HG03378 (cell line): ENCODE data around the gene LRMDA.

Experiments used
- ATAC-seq: cut with Tn5 transposase; IDR thresholded peaks from one replicate; pipeline ENCODE4 v1.9.1; 2021; ENCODE audit warnings: mild to moderate bottlenecking, moderate library complexity; ENCODE audit not compliant: unreplicated experiment

LRMDA gene

GRCh38 chr10:76168437-76168836 is 737.0 kb downstream of the LRMDA start:
- ATAC-seq: no peak

GRCh38 chr10:76169246-76169645 is 737.8 kb downstream of the LRMDA start:
- ATAC-seq: no peak

DNA sequence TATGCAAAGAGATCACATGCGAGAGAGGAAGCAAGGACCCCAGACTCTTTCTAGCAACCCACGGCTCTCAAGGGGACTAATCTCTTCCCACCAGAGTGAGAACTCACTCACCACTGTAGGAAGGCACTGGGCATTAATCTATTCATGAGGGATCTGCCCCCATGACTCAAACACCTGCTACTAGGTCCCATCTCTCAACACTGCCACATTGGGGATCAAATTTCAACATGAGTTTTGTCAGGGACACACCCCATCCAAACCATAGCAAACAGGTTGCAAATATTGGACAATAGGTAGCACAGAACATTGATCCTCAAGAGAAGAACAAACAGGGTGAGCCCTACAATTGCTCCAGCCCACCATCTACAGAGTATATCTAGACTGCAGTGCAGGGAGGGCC is 740.6 kb downstream of the LRMDA start:
- ATAC-seq: no peak

DNA sequence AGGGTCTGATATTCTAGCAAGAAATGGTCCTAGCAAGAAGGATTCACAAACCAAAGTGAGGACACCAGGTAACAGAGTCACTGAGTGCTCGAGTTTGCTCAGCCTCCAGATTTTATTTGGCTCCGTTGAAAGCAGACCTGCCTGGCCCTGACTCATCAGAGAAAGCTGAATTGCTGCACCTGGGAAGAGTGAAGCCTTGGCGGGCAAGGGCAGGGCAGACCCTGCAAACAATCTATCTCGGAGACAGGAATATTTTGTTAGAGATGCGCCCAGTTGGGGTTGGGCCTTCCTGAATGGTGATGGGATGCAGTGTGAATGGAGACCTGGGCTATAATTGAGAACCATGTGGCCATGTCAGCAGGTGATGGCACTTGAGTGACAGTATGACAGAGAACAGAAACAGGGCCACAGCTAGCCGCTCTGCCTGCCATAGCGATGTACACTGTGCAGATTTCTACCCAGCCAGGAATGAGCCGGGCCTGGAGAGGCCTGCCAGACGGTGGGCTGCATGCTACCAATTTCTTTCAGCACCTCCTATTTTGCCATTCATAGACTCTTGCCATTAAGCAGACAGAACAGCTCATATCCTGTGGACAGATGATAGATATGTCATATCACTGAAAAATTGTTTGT is 744.2 kb downstream of the LRMDA start:
- no peak for ATAC-seq

GRCh38 chr10:76176166-76176550 is 744.7 kb downstream of the LRMDA start:
- ATAC-seq: no peak

GRCh38 chr10:76177936-76178335 is 746.5 kb downstream of the LRMDA start:
- ATAC-seq: no peak

DNA sequence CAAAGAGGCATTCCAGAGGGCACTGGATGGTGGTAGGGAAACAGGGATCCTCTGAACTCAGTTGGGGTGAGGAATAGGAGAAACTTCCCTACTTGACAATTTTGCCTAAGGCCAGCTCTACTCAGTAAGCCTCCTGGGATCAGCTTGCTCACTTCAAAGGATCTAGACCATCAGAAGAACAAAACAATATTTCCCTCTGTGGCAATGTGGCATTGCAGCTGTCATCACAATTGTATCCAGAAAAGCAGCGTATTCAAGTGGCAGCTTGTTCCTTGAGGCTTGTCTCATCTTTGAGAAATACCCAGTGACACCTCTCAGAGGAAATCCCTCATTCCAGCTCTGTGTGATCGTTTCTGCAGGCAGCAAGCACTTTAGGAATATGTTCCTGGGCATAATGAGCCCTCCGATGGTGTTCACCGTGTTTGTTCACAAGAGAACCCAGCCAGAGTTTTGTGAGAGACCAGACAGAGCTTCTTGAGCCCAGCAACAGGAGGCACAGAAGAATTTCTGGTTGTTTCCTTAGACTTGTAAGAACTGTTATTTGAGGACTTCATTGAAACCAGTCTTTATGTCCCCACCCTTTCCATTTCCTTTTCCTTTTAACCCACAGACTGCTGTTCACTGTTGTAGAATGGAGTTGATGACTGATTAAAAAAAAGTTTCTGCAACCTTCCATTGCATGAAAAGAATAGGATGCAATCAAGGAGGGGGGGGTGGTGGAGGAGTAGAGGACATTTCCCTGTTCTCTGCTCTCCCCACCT is 747.3 kb downstream of the LRMDA start:
- no peak for ATAC-seq

- ATAC-seq: no peak
Observed at GRCh38 chr10:76179806-76180205, 748.4 kb downstream of the LRMDA start.

GRCh38 chr10:76184647-76185046 is 753.2 kb downstream of the LRMDA start:
- ATAC-seq: no peak

DNA sequence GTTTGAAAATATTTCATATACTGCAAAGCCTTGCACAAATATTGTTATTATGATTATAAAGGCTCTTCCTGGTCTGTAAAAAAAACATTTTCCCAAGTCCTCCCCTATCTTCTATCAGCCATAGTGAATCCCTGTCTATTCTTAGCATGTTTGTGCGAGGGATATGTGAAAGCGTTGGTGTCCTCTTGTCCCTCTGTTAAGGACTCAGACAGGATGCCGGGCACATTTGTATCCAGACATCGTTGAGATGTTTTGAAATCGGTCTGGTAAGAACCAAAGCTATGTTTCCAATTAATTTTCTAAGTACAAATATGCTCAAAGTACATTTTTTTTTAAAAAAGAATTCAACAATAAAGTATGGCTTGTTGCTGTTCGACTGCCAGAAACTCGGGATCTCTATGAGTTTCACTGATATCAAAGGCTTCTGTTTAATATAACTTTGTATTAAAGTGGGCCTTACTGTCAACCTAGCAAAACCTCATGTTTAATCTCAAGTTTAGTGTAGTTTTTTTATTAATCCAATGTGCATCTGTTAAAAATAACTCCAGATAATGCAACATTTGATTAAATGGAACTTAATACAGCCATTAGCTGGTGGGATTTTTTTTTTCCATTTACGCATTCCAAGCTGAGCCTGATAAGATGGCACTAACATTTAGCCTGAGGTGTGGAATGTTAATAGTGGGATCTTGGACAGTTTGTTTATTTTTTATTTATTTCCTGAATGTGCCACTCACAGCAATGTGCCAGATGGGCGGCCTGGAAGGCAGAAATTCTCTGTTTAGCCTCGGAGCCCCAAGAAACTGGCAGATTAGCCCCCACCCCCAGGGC is 754.3 kb downstream of the LRMDA start:
- ATAC-seq: no peak

DNA sequence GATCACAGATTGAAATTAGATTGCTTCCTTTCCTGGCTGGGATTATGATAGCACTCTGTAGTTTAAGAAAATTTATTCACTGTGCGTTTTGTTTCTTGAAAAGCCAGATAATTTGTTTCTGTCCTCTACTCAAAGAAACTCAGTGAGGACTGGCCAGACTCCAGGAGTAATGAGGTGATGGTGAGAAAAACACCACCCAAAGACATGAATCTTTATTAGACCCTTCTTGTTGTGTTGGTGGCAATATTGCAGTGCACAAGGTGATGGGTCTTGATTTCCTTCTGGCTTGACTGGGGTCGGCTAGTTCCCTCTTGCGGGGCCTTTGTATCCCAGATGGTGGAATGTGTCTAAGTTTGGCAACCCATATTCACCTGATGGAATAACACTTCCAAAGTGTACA is 756.8 kb downstream of the LRMDA start:
- no peak for ATAC-seq

DNA sequence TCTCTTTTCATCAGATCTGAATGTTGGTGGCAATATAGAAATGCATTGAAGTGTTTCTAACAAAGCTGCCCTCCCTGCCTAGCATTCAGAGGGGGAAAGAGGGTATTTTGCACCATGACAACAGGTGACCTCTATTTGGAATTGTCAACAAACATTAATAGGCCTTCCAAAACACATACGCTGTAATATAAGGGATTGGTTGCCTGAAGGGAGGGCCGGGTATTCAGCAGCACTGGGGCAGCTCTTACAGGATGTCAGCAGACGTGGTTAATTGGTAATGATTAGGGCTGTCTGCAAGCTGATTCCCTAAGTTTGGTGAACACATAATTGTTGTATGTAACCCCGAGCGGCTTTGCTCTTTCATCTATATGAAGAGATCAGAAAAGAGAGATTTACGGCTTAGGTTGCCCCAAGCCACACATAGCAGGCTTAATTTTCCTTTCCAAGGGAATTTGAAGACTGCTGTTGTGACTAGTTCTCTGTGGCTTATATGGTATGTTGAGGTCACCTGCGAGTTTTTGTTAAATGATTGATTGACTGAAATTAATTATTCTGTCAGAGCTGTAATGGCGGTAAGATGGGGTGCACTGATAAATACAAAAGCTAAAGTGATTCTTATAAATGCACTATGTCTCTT is 759.3 kb downstream of the LRMDA start:
- ATAC-seq: no peak

DNA sequence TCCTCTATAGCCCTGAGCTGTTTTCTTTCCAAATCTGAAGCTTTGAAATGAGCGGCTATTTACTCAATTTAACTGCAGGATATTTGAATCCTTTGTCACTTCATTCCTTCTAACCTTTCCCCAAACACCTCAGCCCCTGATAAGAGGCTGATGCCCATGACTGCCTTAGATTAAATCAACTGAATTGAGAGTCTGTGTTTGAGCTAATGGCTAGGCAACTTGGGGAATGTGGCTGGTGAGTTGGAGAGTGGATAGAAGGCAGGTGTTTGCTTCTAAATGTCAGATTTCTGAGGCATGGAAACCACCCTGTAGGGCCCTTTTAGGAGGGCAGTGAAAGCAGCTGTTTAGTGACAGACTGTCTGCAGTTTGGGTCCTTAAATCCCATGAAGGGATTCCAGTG is 759.9 kb downstream of the LRMDA start:
- ATAC-seq: no peak

DNA sequence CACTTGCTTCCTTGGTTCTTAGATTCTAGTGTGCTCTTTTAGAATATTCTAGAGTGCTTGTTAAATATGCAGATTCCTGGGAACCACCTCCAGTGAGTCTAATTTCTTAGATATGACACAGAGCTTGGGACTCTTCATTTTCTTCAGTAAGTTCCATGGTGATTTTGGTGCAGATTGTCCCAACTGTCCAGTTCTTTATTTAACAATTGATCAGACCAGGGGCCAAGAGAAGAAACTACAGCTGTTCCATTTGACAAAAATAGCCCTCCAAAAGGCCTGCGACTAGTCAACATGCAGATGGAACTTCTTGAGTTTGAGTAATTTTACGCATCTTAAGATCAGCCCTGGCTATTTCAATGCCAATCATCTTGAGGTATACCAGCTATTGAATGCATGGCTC is 760.7 kb downstream of the LRMDA start:
- ATAC-seq: no peak

- no peak for ATAC-seq
Observed at GRCh38 chr10:76192694-76193320, 761.4 kb downstream of the LRMDA start.

DNA sequence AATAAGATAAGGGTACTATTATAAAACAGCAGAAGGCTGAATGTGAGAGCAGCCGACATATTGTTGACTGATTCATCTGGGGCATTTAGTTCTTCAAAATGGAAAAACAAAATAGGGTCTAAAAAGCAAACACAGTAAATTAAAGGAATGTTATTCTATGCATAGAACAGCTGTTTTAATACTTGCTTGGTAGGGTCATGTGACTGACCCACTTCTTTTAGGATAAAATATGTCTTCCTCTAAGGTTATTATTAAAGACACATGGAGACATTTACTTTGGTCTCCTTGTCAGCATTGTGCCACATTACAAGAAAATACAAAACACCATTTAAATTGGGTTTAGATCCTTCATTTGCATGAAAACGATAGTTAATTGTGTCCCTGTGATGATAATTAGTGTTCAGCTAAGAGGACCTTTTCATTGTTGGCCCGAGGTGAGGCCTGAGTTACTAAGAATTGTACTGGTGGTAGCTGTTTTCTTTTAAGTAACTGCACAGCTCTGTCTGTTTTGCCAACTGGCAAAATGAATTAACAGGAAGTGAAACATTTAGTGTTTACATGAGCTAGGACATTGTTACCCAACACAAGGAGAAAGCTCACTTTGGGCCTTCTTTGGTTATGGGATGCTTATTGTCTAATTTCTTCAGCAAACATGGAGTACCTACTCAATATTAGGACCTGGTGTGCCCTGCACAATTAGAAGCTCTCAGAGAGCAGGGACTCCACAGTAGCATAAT is 764.4 kb downstream of the LRMDA start:
- ATAC-seq: no peak

GRCh38 chr10:76197293-76197692 is 765.9 kb downstream of the LRMDA start:
- ATAC-seq: no peak

DNA sequence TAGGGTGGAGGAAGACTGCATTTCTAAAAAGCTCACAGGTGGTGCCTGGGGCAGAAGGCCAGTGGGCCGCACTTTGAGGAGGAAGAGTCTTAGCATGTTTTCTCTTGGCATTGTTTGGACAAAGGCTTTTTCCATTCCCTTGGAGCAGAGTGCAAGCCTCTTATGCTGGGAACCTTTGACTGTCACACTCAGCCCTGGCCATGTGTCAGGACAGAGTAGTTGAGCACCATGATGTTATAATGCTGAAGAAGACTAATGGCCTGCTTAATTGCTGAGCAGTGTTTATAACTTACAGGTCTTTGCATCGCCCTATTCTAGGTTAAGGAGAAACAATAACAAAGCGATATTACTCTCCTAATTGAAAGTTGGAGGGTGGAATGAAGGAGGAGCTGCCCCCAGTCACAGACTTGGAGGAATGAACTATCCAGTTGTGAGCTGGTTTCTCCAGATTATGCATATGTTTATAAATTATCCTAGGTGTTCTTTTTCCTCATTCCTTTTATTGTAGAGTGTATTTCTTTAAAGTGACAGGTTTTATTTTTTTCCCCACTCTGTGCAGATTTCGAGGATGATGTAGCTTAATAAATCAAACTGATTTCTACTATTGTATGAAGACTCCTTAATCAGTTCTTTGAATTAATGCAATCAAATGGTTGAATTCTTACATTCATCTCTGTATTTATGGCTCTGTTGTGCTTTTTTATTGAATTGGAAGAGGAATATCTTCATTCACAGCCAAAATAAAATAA is 767.0 kb downstream of the LRMDA start:
- no peak for ATAC-seq

DNA sequence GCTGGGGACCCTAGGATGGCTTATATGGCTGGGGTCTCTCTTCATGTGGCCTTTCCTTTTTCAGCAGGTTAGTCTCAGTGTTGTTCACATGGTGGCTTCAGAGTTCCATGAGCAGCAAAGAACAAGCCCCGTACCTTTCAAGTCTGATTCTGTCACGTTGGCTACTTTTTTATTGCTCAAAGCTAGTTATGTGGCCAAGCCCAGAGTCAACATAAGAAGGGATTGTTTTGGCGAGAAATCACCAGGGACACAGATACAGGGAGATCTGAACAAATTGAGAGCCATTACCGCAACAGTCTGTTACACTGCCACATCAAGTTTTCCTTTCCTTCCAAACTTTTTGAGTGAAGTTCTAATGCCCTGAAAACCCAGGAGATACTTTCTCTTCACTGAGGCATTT is 770.5 kb downstream of the LRMDA start:
- no peak for ATAC-seq

DNA sequence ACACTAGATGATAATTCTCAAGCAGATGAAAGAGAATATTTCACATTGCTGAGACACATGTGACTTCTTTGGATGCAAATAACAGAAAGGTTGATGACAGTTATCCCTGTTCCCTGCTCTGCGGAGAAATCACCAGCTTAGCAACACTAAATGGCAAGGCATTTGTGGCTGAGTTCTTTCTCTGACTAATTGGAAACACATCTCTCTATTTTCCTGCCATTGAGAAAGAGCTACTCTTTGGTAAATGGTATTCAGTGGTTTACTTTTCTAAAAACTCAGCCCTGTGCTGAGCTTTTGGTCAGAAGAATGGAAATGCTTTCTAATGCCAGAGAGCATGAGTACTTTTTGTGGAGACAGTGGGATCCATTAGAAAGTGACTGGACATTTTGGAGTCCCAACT is 771.4 kb downstream of the LRMDA start:
- ATAC-seq: no peak
